A549 treated with dexamethasone at 1 μM for 4 hours (cell line): ENCODE measurements around the gene HMHB1. TPM values are rescaled to one million over a fixed set of nuclear protein-coding genes. Genes with fewer than 3 reads are reported as not detected.

Experiments
- total RNA-seq: library from RNA; stranded (reverse); fragments of 200-300 nt; extraction: Qiagen RNA extraction; gene quantifications from 5 replicates; pipeline ENCODE4 v1.2.3, GENCODE V29; 2022

The HMHB1 gene
- not detected in 5 replicates for total RNA-seq

DNA sequence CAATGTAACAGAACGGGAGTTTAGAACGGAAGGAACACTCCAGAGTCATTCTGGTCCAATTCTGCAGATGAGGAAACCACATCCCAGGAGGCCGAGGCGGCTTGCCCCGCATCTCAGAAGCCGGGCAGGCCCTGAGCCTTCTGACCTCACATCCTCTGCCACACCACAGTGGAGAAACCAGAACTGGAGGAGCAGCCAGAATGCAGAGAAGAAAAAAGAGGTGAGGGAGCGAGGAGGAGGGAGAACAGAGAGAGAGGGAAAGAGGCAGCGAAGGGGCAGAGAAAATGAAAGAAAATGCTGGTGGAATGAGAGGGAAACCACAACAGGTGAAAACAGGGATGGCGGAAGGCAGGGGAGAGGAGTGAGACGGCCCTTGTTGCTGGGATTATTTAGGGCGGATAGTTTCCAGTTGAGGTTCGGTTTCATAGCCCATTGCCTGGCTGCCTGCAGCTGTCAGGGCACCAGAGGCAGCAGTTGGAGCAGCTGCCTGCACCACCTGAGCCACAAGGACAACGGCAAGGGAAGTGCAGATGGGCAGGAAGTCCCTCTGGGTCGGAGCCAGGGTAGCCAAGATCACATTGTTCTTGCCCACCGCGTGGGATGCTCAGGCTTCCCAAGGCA is at the start of gene HMHB1:
Gene HMHB1 (plus strand): TSS at position 77 of the 621 bp plus-strand sequence.

